ENCODE data around the gene TSHZ2. TPM values are rescaled to one million over a fixed set of nuclear protein-coding genes. Genes with fewer than 3 reads are reported as not detected.

The TSHZ2 gene
- total RNA-seq, 4 donors from 2014 or later: 4.0 to 57.8 (median 10.3) TPM

GRCh38 chr20:53330601-53331140 is 358.5 kb downstream of the TSHZ2 start:
- TF ChIP-seq, protein P1, sequence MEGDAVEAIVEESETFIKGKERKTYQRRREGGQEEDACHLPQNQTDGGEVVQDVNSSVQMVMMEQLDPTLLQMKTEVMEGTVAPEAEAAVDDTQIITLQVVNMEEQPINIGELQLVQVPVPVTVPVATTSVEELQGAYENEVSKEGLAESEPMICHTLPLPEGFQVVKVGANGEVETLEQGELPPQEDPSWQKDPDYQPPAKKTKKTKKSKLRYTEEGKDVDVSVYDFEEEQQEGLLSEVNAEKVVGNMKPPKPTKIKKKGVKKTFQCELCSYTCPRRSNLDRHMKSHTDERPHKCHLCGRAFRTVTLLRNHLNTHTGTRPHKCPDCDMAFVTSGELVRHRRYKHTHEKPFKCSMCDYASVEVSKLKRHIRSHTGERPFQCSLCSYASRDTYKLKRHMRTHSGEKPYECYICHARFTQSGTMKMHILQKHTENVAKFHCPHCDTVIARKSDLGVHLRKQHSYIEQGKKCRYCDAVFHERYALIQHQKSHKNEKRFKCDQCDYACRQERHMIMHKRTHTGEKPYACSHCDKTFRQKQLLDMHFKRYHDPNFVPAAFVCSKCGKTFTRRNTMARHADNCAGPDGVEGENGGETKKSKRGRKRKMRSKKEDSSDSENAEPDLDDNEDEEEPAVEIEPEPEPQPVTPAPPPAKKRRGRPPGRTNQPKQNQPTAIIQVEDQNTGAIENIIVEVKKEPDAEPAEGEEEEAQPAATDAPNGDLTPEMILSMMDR (IDR thresholded peaks at IDR 0.05): no peak
- no peak for TF ChIP-seq POLR2A (IDR thresholded peaks at IDR 0.05)
- H3K36me3 ChIP-seq: no peaks in the 10 kb centered on the region
- no peaks in the 10 kb centered on the region for H3K27me3 ChIP-seq
- H3K4me3 ChIP-seq: no peak overlapping the region
- H3K4me1 ChIP-seq: peaks cover 0 to 9% (median 0%) of the 10 kb centered on the region in 4 donors
- DNase-seq: no peak
- H3K27ac ChIP-seq: no peak overlapping the region
- no peaks in the 10 kb centered on the region for H3K9me3 ChIP-seq

DNA sequence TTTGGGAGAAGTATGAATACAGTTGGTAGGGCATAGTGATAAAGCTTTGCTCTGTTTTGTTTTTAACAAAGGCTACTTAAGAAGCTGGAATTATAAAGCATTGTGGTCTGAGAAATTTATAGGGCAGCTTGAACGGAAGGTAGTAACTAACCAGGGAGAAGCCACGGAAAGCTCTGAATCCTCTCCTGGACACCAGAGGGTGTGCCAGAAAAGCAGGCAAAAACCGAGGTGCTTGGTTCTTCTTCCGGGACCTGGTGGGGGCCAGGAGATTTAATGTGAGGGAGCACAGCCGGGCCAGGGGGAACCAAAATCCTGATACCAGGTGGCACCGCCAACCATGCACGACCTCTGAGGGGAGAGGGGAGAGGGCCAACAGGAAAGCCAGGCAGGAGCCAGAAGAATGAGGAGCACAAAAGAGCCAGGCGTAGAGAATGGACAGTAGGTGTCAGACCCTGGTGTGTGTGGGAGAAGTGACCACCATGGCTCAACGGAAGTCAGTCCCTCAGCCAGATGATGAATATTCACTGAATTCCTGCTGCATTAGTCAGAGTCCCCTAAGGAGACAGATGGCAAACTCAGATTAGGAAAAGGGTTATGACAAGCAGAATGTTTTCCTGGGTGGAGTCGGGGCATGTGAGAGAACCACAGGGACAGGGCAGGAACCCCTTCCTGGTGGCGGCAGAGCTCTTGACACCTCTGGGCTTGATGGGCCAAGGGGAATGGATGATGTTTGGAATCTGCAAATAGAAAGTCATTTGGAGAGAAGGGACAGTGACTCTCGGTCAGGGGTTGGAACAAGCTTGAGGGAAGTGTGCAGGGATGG is 359.2 kb downstream of the TSHZ2 start:
- H3K36me3 ChIP-seq: no peaks in the 10 kb centered on the region
- TF ChIP-seq, protein P1 (IDR thresholded peaks at IDR 0.05): no peak
- TF ChIP-seq POLR2A (IDR thresholded peaks at IDR 0.05): no peak
- peaks cover 0 to 9% (median 0%) of the 10 kb centered on the region in 4 donors for H3K4me1 ChIP-seq
- DNase-seq: no peak
- no peak overlapping the region for H3K4me3 ChIP-seq
- no peaks in the 10 kb centered on the region for H3K9me3 ChIP-seq
- no peak overlapping the region for H3K27ac ChIP-seq
- H3K27me3 ChIP-seq: no peaks in the 10 kb centered on the region

GRCh38 chr20:53332022-53332837 is 360.1 kb downstream of the TSHZ2 start:
- Histone ChIP-seq H3K4me1 (peaks cover 0 to 9% (median 0%) of the 10 kb centered on the region in 4 donors), H3K27me3 (no peaks in the 10 kb centered on the region), H3K27ac (no peak overlapping the region), H3K9me3 (no peaks in the 10 kb centered on the region), H3K36me3 (no peaks in the 10 kb centered on the region), H3K4me3 (no peak overlapping the region)
- no peak for DNase-seq
- TF ChIP-seq, protein P1 (IDR thresholded peaks at IDR 0.05): no peak
- no peak for TF ChIP-seq POLR2A (IDR thresholded peaks at IDR 0.05)

- H3K36me3 ChIP-seq: no peaks in the 10 kb centered on the region
- no peak overlapping the region for H3K4me3 ChIP-seq
- no peaks in the 10 kb centered on the region for H3K27me3 ChIP-seq
- no peak for TF ChIP-seq POLR2A (IDR thresholded peaks at IDR 0.05)
- TF ChIP-seq, protein P1 (IDR thresholded peaks at IDR 0.05): no peak
- H3K27ac ChIP-seq: no peak overlapping the region
- DNase-seq: no peak
- no peaks in the 10 kb centered on the region for H3K9me3 ChIP-seq
- H3K4me1 ChIP-seq: peaks cover 0 to 9% (median 0%) of the 10 kb centered on the region in 4 donors
Measured at GRCh38 chr20:53334861-53335260, 362.7 kb downstream of the TSHZ2 start.

DNA sequence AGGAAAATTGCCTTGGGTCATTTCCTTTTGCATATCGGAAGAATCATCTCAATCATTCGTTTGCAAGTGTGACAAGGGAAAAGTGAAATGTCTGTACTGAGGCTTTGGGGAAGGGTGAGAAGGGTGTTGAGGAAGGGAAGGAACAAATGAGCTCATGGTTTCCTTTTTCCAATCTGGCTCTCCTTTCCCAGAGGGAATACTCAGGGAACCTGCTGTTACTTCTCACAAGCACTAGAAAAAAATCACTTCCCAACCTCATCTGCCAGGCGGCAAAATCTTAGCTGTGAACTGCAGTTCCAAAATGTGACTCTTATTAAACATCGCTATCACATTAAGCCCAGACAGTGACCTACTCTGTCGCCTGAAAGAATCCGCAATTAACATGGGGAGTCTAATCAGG is 363.4 kb downstream of the TSHZ2 start:
- no peak for DNase-seq
- H3K27me3 ChIP-seq: no peaks in the 10 kb centered on the region
- H3K36me3 ChIP-seq: no peaks in the 10 kb centered on the region
- H3K27ac ChIP-seq: no peak overlapping the region
- no peak overlapping the region for H3K4me3 ChIP-seq
- TF ChIP-seq POLR2A (IDR thresholded peaks at IDR 0.05): no peak
- TF ChIP-seq, protein P1 (IDR thresholded peaks at IDR 0.05): no peak
- H3K9me3 ChIP-seq: no peaks in the 10 kb centered on the region
- peaks cover 0 to 9% (median 0%) of the 10 kb centered on the region in 4 donors for H3K4me1 ChIP-seq
